HG02759 (cell line): ENCODE data around the gene DISP1.

Experiments used
- ATAC-seq: cut with Tn5 transposase; IDR thresholded peaks from one replicate; pipeline ENCODE4 v1.9.1; 2021; ENCODE audit warnings: mild to moderate bottlenecking, moderate library complexity; ENCODE audit not compliant: unreplicated experiment

The DISP1 gene, protein sequence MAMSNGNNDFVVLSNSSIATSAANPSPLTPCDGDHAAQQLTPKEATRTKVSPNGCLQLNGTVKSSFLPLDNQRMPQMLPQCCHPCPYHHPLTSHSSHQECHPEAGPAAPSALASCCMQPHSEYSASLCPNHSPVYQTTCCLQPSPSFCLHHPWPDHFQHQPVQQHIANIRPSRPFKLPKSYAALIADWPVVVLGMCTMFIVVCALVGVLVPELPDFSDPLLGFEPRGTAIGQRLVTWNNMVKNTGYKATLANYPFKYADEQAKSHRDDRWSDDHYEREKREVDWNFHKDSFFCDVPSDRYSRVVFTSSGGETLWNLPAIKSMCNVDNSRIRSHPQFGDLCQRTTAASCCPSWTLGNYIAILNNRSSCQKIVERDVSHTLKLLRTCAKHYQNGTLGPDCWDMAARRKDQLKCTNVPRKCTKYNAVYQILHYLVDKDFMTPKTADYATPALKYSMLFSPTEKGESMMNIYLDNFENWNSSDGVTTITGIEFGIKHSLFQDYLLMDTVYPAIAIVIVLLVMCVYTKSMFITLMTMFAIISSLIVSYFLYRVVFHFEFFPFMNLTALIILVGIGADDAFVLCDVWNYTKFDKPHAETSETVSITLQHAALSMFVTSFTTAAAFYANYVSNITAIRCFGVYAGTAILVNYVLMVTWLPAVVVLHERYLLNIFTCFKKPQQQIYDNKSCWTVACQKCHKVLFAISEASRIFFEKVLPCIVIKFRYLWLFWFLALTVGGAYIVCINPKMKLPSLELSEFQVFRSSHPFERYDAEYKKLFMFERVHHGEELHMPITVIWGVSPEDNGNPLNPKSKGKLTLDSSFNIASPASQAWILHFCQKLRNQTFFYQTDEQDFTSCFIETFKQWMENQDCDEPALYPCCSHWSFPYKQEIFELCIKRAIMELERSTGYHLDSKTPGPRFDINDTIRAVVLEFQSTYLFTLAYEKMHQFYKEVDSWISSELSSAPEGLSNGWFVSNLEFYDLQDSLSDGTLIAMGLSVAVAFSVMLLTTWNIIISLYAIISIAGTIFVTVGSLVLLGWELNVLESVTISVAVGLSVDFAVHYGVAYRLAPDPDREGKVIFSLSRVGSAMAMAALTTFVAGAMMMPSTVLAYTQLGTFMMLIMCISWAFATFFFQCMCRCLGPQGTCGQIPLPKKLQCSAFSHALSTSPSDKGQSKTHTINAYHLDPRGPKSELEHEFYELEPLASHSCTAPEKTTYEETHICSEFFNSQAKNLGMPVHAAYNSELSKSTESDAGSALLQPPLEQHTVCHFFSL (N-terminal part only)

DNA sequence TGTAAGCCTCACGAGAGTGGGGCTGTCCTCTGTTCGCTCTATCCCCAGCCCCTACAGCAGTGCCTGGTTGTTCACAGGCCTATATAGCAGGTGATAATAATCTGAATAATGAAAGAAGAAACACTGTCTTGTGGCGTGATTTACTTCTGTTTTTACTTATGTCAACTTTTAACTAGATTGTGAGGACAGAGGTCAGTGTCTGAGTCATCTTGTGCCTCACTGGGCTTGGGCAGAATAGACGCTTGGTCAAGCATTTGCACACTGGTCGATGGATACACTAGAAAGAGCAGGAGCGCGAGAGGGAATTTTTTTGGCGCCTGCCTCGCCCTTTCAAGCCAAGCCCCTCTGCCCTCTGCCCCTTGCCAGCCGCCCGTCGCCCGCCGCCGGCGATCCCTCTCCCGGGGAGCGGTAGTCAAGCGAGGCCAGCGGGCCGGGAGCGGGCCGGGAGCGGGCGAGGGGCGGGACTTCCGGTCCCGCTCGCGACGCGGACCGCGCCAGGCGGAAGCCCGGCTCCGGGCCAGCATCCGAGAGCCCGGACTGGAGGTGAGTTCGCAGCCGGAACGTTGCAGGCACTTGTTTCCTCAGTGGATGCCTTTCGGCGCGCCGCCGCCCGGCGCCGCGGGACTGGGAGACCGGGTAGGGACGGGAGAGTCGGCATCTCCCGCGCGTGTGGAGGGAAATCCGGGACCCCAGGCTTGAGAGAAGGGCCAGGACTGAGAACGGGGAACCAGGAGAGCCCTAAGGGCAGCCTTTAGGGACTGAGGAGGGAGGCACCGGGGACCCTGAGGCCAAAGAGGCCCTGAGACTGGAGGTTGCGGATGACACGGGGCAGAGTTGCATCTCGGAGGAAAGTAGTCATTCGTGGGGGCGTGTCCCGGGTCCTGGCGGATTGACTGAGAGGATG lies at the start of gene DISP1:
TSS of gene DISP1 (plus strand) at position 504 of the 904 bp plus-strand sequence. CDS start 127,785 bp downstream, outside the sequence.
- ATAC-seq = peak; percentile 91

DNA sequence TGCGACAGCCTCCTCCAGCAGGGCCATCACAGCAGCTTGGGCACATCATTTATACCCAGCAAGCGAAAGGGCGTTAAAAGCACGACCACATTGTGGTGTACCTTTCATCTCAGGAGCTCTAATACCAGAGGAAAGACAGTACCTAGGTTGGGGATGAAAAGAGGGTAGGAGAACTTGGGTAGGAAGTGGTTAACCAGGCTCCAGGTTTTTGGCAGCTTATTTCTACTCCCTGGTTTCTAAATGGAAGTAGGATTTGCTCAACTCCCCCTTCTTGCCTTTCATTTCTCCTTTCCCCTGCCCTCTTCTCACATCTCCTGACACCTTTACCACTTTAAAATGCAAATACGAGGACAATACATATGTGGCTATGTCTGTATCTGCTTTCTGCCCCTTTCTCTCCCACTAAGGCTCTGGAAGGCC lies 47.7 kb upstream of the DISP1 start:
- no peak for ATAC-seq

DNA sequence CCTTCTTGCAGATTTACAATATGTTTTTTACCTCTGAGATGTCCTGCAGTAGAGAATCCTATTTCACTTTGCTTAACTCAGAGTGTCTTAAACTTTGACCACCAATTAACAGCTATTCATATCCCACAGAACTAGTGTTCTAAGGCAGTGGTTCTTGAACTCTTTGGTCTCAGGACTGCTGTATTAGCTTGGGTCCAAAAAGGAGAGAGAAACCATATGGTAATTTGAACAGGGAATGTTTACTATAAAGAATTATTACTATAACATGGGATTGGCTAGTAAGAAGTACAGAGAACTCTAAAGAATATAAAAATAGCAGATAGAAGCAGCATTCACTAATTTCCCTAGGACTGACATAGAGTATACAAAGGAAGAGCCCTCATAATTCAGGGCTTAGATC lies 46.2 kb upstream of the DISP1 start:
- ATAC-seq = no peak

DNA sequence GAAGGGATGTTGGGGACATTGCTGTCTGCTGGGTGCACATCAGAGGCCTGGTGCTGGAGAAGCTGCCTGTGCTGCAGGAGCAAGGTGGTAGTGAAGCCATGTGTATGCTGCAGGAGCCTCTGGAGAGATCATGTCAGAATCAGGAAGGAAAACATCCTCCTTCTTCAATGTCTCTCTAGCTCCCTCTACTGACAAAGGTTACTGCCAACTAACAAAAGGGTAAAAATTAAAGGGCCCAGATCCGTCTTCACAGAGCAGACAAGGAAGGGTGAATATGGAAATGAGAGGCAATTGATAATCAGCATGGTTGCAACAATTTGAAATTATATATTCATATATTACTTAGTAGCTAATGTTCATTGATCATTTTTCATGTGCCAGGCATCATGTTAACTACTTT lies 45.7 kb upstream of the DISP1 start:
- ATAC-seq = no peak

DNA sequence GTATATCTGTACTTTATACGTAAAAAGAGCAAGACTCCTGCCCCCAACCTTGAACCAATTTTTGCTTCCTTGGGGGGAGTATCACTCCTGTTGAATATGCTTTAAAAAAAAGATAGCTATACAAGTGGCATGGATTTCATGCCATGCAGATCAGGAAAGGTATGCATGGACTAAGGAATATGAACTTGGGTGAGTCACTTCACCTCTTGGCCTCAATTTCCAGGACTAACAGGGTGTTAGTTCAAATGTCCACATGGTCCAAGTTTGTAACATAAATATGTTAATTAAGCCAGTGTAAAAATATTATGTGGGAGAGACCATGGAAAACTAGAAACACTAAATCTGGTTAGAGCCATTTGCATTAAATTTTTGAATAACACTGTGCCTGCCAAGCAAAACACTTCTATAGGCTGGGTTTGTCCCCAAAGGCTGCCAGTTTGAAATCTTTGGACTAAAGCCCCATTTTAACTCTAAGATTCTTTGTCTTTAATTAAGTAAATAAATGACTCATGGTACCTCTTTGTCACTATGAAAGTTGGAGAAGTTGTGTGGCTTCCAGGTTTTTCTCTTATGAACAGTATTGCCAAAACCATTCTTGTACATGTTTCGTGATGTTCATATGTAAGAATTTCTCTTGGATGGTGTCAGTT lies 44.7 kb upstream of the DISP1 start:
- no peak for ATAC-seq

DNA sequence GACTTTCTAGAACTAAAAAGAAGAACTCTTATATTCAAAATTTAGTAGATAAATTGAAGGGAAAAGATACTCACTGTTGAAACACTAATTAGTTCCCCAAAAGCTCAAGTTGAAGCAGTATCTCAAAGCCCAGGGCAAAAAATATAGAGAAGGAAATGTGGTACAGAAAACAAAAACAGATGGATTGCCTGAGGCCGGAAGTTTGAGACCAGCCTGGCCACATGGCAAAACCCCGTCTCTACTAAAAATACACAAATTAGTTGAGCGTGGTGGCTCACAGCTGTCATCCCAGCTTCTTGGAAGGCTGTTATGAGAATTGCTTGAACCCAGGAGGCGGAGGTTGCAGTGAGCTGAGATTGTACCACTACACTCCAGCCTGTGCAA lies 41.9 kb upstream of the DISP1 start:
- peak; percentile 90 for ATAC-seq

DNA sequence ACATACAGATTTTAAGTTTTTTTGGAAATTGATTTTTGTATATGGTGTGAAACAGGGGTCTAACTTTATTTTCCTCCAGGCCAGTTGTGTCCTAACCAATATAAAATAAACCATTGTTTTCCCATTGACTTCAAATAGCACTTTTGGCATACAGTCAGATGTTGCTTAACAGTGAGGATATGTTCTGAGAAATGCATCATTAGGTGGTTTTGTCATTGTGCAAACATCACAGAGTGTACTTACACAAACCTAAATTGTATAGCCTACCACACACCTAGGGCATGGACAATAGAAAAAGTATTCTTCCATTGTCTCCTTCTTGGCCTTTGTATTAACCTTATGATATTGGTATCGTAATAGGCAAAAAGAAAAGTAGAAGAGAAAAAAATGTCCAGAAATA lies 37.4 kb upstream of the DISP1 start:
- no peak for ATAC-seq

DNA sequence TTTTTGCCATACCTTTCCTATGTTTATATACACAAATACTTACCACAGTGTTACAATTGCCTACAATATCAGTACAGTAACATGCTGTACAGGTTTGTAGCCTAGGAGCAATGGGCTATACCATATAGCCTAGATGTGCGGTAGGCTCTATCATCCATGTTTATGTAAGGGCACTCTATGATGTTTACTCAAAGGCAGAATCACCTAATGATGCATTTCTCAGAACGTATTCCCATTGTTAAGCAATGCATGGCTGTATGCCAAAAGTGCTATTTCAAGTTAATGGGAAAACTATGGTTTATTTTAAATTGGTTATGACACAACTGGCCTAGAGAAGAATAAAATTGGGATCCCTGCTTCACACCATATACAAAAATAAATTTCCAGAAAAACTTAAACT lies 36.9 kb upstream of the DISP1 start:
- no peak for ATAC-seq

DNA sequence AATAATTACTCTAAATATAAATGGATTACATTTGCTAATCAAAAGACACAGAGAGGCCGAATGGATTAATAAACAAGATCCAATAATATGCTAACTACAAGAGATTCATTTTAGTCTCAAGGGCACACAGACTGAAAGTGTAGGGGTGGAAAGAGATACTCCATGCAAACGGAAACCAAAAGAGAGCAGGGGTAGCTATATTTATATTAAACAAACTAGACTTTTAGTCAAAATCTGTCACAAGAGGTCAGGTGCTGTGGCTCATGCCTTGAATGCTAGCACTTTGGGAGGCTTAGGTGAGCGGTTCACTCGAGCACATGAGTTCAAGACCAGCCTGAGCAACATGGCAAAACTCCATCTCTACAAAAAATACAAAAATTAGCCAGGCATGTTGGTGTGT lies 33.6 kb upstream of the DISP1 start:
- peak; percentile 75 for ATAC-seq

DNA sequence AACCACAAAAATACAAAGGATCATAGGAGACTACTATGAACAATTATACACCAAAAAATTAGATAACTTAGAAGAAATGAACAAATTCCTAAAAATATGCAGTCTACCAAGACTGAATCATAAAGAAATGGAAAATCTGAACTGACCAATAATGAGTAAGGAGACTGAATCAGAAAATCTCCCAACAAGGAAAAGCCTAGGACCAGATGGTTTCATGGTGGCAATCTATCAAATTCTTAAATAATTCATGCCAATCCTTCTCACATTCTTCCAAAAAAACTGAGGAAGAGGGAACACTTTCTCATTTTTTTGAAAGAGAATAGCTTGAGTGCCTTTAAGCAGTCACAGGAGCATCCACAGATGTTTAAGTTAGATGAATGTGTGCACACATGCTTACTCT lies 31.8 kb upstream of the DISP1 start:
- ATAC-seq = no peak

DNA sequence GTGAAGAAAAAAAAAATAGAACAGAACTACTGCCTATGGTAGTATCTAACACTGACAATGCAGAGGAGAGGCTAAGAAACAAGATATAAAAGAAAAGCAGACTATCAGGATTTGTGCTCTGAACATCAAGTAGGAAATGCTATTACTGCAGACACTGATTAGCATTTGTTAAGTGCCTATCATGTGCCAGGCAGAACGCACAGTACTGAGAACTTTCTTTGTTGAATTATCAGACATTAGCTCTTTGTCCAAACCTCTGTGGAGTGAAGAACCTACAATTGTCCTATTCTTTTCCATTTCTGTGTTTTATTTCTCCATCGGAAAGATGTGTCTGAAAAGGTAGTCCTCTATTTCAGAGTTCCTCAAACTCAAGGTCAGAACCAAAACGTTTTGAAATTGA lies 30.5 kb upstream of the DISP1 start:
- ATAC-seq = no peak

DNA sequence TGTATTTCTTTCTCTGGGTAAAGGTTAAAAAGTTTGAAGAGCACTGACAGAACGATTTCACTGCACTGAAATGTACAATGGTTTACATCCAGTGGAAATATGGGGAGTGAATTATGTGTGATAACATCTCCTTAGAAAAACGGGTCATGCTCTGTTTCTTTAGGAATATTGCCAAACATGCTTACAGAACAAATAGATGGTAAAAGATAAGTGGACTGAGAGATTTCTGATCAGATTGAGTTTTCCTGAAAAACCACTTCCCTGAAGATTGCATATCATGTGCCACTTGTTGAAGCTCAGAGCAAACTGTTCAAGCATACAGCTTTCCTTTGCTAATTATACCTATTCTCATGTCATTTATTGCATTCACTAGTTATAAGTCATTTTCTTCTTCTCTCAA lies 29.9 kb upstream of the DISP1 start:
- ATAC-seq = no peak

DNA sequence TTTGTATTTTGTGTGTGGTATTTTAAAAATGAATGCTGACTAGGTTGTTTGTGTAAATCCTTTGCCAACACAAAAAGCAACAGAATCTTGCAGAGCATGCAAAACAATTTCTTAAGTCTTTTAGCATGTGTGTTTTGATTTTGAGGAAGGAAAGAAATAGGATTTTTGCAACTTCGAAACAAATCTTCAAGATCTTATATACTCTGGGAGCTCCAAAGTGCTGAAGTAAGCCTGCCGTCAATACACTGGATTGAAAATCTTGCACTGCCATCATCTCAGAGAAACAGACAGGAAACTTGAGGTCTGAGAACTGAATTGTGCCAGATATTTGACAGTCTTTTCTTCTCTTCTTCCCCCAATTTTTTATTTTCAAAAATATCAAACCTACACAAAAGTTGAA lies 29.3 kb upstream of the DISP1 start:
- no peak for ATAC-seq

DNA sequence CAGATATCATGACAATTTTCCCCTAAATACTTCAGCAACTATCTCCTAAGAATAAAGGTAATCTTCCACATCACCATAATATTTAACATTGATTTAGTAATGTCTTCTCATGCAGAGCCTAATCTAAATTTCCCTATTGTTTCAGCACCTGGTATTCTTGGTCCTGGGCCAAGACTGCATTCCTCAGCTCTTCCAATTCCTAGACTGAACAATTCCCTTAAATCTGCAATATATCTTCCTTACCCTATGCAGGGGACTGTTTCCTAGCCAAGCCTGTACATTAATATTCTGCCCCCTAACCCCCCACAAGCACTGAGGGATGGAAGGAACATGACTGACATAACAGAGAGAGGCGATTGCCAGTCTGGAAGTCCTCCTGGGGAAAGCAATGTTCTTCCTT lies 28.7 kb upstream of the DISP1 start:
- ATAC-seq = no peak

DNA sequence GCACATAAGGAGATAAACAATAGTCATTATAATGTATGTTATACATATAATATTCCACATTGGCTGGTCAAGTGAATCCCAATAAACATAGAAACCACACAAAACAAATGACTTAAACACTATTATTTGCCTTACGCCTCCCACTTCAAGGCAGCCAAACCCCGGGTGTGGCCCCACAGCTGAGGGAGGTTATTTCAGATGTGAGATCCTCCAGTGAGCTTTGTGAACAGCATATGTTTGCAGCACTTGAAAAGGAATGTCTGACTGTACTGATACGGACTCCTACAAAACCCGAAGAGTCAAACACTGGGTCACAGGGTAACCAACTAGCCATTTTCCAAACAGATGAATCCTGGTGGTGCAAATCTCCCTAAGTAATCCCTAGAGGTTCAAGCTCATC lies 27.1 kb upstream of the DISP1 start:
- ATAC-seq = no peak

DNA sequence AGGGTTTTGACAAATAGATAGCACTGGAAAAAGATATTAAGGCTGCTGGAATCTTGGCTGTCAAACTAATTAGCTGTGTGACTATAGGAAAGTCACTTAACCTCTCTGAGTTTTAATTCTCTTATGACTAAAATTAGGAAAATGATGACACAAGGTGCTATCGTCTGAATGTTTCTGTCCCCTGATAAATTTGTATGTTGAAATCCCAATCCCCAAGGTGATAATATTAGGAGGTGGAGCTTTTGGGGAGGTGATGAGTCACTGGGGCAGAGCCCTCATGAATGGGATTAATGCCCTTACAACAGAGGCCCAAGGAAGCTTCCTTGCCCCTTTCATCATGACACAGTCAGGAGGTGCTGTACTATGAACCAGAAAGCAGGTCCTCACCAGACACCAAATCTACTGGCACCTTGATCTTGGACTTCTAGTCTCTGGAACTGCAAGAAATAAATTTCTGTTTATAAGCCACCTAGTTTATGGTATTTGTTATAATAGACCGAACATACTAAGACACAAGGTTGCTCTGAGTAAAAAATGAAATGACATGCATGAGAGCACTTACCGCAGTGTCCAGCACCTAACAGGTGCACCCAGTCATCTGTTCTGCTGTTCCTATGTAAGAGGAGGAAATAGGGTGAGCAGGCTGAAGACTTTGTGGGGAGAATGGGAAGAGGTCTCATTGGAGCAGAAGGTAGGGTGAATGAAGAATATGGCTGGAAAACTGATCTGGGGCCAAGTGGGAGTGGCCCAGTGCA lies 26.3 kb upstream of the DISP1 start:
- peak; percentile 72 for ATAC-seq

DNA sequence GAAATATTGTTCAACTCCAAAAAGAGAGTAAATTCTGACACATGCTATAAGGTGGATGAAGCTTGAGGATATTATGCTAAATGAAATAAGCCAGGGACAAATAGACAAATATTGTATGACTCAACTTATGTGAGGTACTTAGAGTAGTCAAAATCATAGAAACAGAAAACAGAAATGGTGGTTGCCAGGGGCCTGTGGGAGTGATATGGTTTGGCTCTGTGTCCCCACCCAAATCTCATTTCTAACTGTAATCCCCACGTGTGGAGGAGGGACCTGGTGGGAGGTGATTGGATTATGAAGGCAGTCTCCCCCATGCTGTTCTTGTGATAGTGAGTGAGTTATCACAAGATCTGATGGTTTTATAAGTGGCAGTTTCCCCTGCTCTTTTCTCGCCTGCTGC lies 24.7 kb upstream of the DISP1 start:
- no peak for ATAC-seq

DNA sequence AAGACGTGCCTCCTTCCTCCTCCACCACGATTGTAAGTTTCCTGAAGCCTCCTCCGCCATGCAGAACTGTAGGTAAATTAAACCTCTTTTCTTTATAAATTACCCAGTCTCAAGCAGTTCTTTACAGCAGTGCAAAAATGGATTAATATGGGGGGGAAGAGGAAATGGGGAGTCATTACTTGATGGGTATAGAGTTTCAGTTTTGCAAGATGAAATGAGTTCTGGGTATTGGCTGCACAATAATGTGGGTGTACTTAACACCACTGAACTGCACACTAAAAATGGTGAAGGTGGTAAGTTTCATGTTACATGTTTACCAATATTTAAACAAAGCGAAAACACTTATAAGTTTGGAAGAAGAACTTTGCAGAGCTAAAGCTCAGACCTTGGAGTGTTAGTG lies 24.3 kb upstream of the DISP1 start:
- ATAC-seq = no peak
